NCI-H128 (cell line): ENCODE results near the gene DIO1.

Source experiments
- DNase-seq: peaks from one replicate; lab custom pipeline; 2025; ENCODE audit not compliant: unreplicated experiment; lab: John Stamatoyannopoulos, UW

The DIO1 gene

GRCh38 chr1:53938136-53938830 is 44.3 kb downstream of the DIO1 start:
- DNase-seq: no peak

- no peak for DNase-seq
These were observed 48.4 kb downstream of the DIO1 start for GRCh38 chr1:53942127-53942957.

DNA sequence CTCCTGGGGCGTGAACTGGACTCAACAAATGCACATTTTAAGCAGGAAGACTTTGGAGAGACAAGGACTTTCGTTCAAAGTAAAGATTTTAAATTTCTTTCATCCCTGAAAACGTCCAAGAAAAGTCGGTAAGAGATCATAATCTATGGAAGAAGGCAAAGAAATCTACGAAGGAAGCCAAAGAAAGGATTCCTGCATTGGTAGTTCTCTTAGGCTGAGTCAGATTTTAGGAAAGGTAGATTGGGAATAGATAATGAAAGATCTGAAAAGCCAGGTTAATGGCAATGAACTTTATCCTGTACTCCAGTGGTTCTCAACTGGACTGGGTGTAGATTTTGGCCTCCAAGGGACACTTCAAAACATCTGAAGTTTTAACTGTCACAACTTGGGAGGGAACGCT is 49.1 kb downstream of the DIO1 start:
- DNase-seq: no peak

DNA sequence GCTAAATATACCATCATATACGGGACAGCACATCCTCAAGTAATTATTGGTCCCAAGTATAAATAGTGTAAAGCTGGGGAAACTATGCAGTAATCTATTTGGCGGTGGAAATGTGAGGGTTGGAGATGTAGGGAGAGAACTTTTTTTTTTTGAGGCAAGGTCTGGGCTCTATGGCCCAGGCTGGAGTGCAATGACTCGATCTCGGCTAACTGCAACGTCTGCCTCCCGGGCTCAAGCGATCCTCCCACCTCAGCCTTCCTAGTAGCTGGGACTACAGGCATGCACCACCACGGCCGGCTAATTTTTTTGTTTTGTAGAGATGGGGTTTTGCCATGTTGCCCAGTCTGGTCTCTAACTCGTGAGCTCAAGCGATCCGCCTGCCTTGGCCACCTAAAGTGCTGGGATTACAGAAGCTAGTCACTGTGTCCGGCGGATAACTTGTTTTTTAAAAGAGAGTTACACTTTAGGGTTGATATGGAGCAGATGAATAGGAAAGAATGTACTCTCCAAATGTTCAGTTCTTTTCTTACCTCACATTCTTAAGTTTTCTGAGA is 49.6 kb downstream of the DIO1 start:
- DNase-seq: no peak

DNA sequence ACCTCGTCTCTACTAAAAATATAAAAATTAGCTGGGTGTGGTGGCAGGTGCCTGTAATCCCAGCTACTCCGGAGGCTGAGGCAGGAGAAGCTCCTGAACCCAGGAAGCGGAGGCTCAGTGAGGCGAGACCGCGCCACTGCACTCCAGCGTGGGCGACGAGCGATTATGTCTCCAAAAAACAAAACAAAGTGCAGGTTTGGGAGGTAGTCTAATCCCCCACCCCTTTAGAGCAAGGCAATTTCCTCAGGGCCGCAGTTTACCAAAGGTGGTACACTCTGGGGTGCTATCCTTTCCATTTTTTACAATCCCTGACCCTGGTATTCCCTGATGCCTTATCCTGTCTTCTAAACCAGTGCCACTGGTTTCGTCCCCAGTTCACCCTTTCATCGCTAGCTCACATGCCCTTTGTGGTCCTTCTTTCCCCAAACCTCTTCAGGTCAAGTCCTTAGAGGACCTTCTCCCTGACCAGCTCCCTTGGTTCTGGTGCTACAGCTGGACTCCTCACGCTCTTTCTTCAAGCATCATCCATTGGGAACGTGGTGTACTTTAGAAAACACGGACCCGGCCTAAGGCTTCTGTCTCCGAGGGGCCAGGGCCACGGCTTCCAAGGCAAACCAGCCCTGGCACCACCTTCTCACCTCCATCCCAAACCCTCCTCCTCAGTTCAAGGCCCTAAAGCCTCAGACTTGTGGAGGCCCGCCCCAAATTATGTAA is 50.6 kb downstream of the DIO1 start:
- DNase-seq: no peak

GRCh38 chr1:53945183-53945432 is 51.1 kb downstream of the DIO1 start:
- DNase-seq: no peak

DNA sequence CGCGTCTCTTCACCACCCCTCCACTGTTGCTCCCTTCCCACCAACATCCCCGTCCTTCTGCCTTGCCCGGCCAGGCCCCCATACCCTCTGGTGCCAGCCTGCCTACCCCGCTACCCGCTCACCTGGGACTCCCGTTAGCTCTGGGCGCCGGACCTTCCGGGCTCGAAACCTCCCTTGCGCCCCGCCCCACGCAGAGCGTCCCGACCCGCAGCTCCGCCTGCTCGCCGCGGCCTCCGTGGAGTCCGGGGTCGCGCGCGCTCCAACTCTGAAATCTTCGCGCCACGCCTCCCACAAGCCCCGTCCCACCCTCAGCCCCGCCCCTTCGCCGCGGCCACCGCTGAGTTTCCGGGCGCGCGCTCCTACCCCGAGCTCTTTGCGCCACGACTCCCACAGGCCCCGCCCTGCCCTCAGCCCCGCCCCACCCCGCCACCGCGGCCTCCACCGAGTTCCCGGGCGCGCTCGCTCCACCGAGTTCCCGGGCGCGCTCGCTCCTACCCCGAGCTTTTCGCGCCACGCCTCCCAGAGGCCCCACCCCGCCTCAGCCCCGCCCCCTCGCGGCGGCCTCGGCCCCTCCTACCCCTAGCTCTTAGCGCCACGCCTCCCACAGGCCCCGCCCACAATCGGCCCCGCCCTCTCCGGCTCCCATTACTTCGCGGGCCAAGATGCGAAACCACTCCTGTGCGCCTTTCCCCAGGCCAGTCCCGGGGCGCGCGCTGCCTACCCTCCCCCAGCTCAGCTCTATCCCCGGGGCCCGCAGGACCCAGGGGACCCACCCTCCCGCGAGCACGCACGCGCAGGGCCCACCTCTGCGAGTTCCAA is 51.7 kb downstream of the DIO1 start, which contains the start of gene IFT25:
IFT25 (minus strand) TSS at position 267 of the 819 bp plus-strand sequence. CDS start 5,617 bp downstream, outside the sequence.
- peak; percentile 94 for DNase-seq

- DNase-seq: peak; percentile 94
These were observed 52.5 kb downstream of the DIO1 start, which contains the start of gene LRRC42 for GRCh38 chr1:53946252-53947171. Gene LRRC42 (plus strand): TSS chr1:53946350. CDS start chr1:53952000, 5,650 bp downstream.

- no peak for DNase-seq
These were observed 53.4 kb downstream of the DIO1 start for GRCh38 chr1:53947172-53947907.

DNA sequence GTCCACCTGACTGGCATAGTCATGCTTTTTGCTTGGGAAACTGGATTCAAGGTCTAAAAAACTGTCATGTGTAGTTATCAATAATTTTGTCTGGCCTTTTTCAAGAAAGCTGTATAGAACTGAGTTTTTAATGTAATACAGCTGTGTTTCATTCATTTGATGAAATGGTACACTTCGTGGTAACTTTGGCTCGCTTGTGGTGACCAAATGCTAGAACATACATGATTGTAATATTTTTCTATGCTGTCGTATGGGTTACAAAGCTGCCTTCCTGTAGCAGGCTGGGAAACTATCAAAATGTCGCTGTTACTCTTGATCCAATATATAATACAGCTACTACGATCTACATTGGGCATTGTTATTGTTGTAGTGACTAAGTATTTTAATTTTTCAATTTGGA is 54.3 kb downstream of the DIO1 start:
- no peak for DNase-seq

- DNase-seq: peak; percentile 71
These were observed 55.3 kb downstream of the DIO1 start for GRCh38 chr1:53949023-53949990.

- DNase-seq: no peak
These were observed 57.7 kb downstream of the DIO1 start for GRCh38 chr1:53951697-53952096.

DNA sequence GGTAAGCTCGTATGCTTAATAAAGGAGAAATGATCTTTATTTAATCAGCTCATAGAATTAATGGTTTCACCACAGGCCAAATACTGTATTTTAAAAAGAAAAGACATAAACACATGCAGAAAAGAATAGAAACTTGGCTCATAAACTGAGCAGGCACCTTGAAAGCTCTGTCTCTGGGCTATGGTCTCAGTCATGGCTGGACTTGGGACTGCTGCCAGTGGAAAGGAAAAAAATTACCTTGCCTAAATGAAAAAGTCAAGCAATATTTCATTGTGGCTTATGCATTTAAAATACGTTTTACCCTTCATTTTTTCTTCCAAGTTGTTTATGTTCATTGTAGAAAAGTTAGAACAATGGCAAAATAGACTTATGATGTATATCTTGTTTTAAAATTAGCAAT is 60.1 kb downstream of the DIO1 start:
- DNase-seq: no peak

DNA sequence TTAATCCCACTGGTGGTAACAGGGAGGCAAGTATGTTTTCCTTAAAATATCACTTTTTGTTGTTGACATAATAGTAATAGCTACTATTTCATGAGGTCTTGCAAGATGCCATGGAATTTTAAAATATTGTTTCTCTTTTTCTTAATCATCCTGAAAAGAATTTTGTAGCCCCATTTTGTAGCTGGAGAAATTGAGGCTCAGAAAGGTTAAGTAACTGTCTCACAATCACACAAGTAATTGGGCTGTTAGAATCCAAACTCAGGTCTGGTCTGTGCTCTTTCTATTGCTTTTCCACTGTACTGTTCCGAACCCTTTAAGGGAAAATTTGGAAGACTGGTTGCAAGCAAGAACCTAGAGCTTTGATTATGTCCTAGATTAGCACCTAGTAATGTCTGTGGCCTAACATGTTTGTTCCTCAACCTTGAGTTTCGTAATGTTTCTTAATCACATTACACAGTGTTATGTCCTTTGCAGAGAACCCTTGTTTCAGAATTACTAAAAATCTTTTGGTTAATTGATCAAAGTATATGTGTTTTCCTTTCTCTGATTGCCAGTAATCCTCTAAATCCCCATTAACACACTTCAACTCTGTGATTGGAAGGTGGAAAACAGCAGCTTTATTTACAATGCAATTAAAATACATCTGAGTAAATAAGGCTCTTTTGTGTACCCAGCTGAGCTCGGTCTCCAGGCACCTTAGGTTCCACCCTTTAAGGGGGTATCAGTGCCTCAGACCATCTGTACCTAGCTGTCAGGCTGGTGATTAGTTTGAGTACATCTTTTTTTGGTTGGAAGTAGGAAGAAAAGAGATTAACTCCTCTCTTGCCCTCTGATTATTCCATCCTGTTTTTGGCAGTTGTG is 62.6 kb downstream of the DIO1 start:
- peak; percentile 66 for DNase-seq

- no peak for DNase-seq
These were observed 63.3 kb downstream of the DIO1 start for GRCh38 chr1:53957194-53957818.

- no peak for DNase-seq
These were observed 65.8 kb downstream of the DIO1 start for GRCh38 chr1:53959664-53960250.
